Endothelial cell of umbilical vein (primary cell): ENCODE measurements around the gene CES1. TPM values are rescaled to one million over a fixed set of nuclear protein-coding genes. Genes with fewer than 3 reads are reported as not detected.

ENCODE experiments used
- BruUV-seq: library from RNA; stranded (reverse); fragments of 400-500 nt; replicated peaks from 2 replicates; lab custom pipeline; 2021; lab: Mats Ljungman, UMichigan
- CTCF ChIA-PET: fragments of 300-600, 350-600 bp; sonication (Branson Sonifier 250); formaldehyde crosslinking; loops from one replicate; lab custom pipeline; 2021; ENCODE audit warnings: antibody characterized with exemption, inconsistent platforms; lab: Charles Lee
- POLR2A ChIA-PET: fragments of 300-600, 350-600 bp; sonication (Branson Sonifier 250); formaldehyde crosslinking; loops from one replicate; lab custom pipeline; 2021; ENCODE audit warnings: antibody characterized with exemption, inconsistent platforms; lab: Charles Lee
- DNase-seq: peaks from one replicate; pipeline ENCODE4 v3.0.0-alpha.2; 2011; ENCODE audit warnings: low read depth, low spot score
- FAIRE-seq: peaks from 2 replicates; lab custom pipeline; 2011; peaks lifted over from hg19 to GRCh38; lab: Jason Lieb, UNC
- H2AFZ ChIP-seq: 2 replicates; pipeline ENCODE4 v1.6.0; 2012; ENCODE audit warnings: low read depth, low read length, control low read depth, inconsistent platforms
- H3K27ac ChIP-seq: 2 replicates; pipeline ENCODE4 v1.5.1; 2011; ENCODE audit warnings: low read depth, mild to moderate bottlenecking, control low read depth, low read length, moderate library complexity; ENCODE audit not compliant: insufficient read depth
- H3K27me3 ChIP-seq, 2 experiments: 2 replicates each; pipeline versions ENCODE4 v1.6.0 to v1.6.1; 2011; ENCODE audit warnings: low read length in 2 of 2, mixed read lengths in 1 of 2; ENCODE audit not compliant: control insufficient read depth in 2 of 2, insufficient read depth in 2 of 2
- H3K36me3 ChIP-seq, 2 experiments: 2 replicates in 1 of 2; 3 replicates in 1 of 2; pipeline ENCODE4 v1.5.1; 2011; ENCODE audit warnings: low read length in 2 of 2, mild to moderate bottlenecking in 1 of 2, moderate library complexity in 1 of 2; ENCODE audit not compliant: control insufficient read depth in 2 of 2, insufficient read depth in 2 of 2; ENCODE audit errors: extremely low read depth in 1 of 2
- H3K4me1 ChIP-seq: 3 replicates; pipeline ENCODE4 v1.5.1; 2011; ENCODE audit warnings: mild to moderate bottlenecking, low read length; ENCODE audit not compliant: control insufficient read depth, insufficient read depth; ENCODE audit errors: extremely low read depth
- H3K4me2 ChIP-seq: 2 replicates; pipeline ENCODE4 v1.6.1; 2011; ENCODE audit warnings: low read length, control low read depth, mixed read lengths; ENCODE audit not compliant: insufficient read depth
- H3K4me3 ChIP-seq, 3 experiments: fragments of 200-600 bp in 1 of 3; sonication (generic), shearing (Covaris generic) in 1 of 3; replicated peaks in 1 of 3; 2 replicates each; pipeline ENCODE4 v1.5.1; 2011 to 2016; ENCODE audit warnings: control low read depth in 3 of 3, low read length in 3 of 3, mild to moderate bottlenecking in 2 of 3, inconsistent platforms in 1 of 3, low read depth in 1 of 3, moderate library complexity in 1 of 3; ENCODE audit not compliant: insufficient read depth in 1 of 3
- H3K79me2 ChIP-seq: 2 replicates; pipeline ENCODE4 v1.6.0; 2012; ENCODE audit warnings: low read length, inconsistent platforms; ENCODE audit not compliant: control insufficient read depth, insufficient read depth
- H3K9ac ChIP-seq: replicated peaks from 2 replicates; pipeline ENCODE3; 2011; ENCODE audit warnings: low read length, control low read depth; ENCODE audit not compliant: insufficient read depth; ENCODE audit errors: extremely low read depth
- H3K9me1 ChIP-seq: replicated peaks from 3 replicates; pipeline ENCODE4 v1.6.0; 2011; ENCODE audit warnings: mild to moderate bottlenecking, low read length; ENCODE audit not compliant: control insufficient read depth, insufficient read depth; ENCODE audit errors: extremely low read depth
- H3K9me3 ChIP-seq: replicated peaks from 2 replicates; pipeline ENCODE4 v1.5.1; 2012; ENCODE audit warnings: low read length, inconsistent platforms; ENCODE audit not compliant: control insufficient read depth, insufficient read depth
- H4K20me1 ChIP-seq: replicated peaks from 2 replicates; pipeline ENCODE3; 2011; ENCODE audit warnings: mild to moderate bottlenecking, low read length; ENCODE audit not compliant: control insufficient read depth, insufficient read depth; ENCODE audit errors: extremely low read depth
- CTCF ChIP-seq, 2 donors: IDR thresholded peaks; 1 replicate in 1 of 2; 2 replicates in 1 of 2; pipeline ENCODE4 v1.5.1; 2011; ENCODE audit warnings: low read length in 2 of 2, mild to moderate bottlenecking in 2 of 2, moderate library complexity in 2 of 2, control low read depth in 1 of 2, inconsistent platforms in 1 of 2, low read depth in 1 of 2; ENCODE audit not compliant: insufficient read depth in 1 of 2; ENCODE audit errors: extremely low read depth in 1 of 2
- EZH2 ChIP-seq: IDR thresholded peaks from 2 replicates; pipeline ENCODE4 v1.6.1; 2012; ENCODE audit warnings: borderline replicate concordance, low read depth, mild to moderate bottlenecking, moderate library complexity, low read length, inconsistent platforms; ENCODE audit not compliant: severe bottlenecking
- FOS ChIP-seq: IDR thresholded peaks from 2 replicates; pipeline ENCODE4 v1.6.1; 2011; ENCODE audit warnings: mild to moderate bottlenecking, low read length, moderate library complexity, borderline replicate concordance; ENCODE audit not compliant: insufficient read depth
- GATA2 ChIP-seq: IDR thresholded peaks from 2 replicates; pipeline ENCODE4 v1.7.0; 2011; ENCODE audit warnings: low read depth, mild to moderate bottlenecking, moderate library complexity, mixed read lengths, low read length; ENCODE audit not compliant: insufficient read length, insufficient read depth
- JUN ChIP-seq: IDR thresholded peaks from 2 replicates; pipeline ENCODE4 v1.6.1; 2011; ENCODE audit warnings: borderline replicate concordance, low read depth; ENCODE audit not compliant: insufficient read length, insufficient read depth
- MAX ChIP-seq: IDR thresholded peaks from 2 replicates; pipeline ENCODE4 v1.6.1; 2011; ENCODE audit not compliant: insufficient read depth, insufficient read length
- MYC ChIP-seq: IDR thresholded peaks from one replicate; pipeline ENCODE4 v1.6.1; 2011; ENCODE audit warnings: mild to moderate bottlenecking, low read depth, low read length
- POLR2A ChIP-seq: IDR thresholded peaks from 2 replicates; pipeline ENCODE4 v1.6.1; 2012; ENCODE audit warnings: low read depth, mild to moderate bottlenecking, control low read depth, low read length
- POLR2AphosphoS5 ChIP-seq: IDR thresholded peaks from 2 replicates; pipeline ENCODE4 v1.6.1; 2012; ENCODE audit warnings: low read depth, mild to moderate bottlenecking, control low read depth, low read length, moderate library complexity; ENCODE audit not compliant: insufficient read depth
- dilution Hi-C: fragments of 300-500 bp; cut with MboI; formaldehyde crosslinking; loops from one replicate; pipeline ENCODE4 v1.15.0; 2019; ENCODE audit warnings: low sequenced_read_pairs; ENCODE audit not compliant: extremely low pct_ligation_motif_present
- intact Hi-C: fragments of 100-400 bp; cut with micrococcal nuclease; formaldehyde crosslinking; loops from one replicate; pipeline ENCODE4 v1.10.0; 2022
- polyA plus RNA-seq, 4 experiments: library from polyadenylated mRNA; depleted of rRNA in 3 of 4; stranded (reverse) in 3 of 4; unstranded in 1 of 4; fragments of >200 nt; gene quantifications; 2 replicates each; pipeline versions ENCODE4 v1.2.1 to v1.2.3, GENCODE V29; 2011 to 2012; ENCODE audit warnings: missing spikeins in 1 of 4
- total RNA-seq: library from RNA; stranded (reverse); gene quantifications from 2 replicates; pipeline ENCODE4 v1.2.3, GENCODE V29; 2021

The CES1 gene
- total and polyA plus RNA-seq, 2 donors (not counting 3 experiments of a cell fraction or from before 2014, with no cell fraction given), result not detected

GRCh38 chr16:55872130-55872529, 39.2 kb upstream of the CES1 start:
- intact Hi-C loops, result no loop called here

More at GRCh38 chr16:55872130-55872529, 39.2 kb upstream of the CES1 start:
- H3K4me1 ChIP-seq, result no peaks in the 10 kb centered on the region
- no peak for DNase-seq
- H3K4me2 ChIP-seq, result no peak overlapping the region
- dilution Hi-C loops, result no loop called here
- no peak overlapping the region for H2AFZ ChIP-seq
- TF ChIP-seq POLR2A, result no peak
- TF ChIP-seq POLR2AphosphoS5, result no peak
- no peak for TF ChIP-seq JUN
- no peak for TF ChIP-seq MAX
- TF ChIP-seq CTCF (IDR thresholded peaks at IDR 0.05; ENCODE audit: extremely low read depth in 1 of 2, insufficient read depth in 1 of 2, low read depth in 1 of 2, low read length in 2 of 2), result no peak
- TF ChIP-seq MYC, result no peak
- TF ChIP-seq FOS, result no peak
- no peak for TF ChIP-seq GATA2
- TF ChIP-seq EZH2, result no peak
- H3K9me1 ChIP-seq, result no peaks in the 10 kb centered on the region
- no peaks in the 10 kb centered on the region for H3K79me2 ChIP-seq
- no peaks in the 10 kb centered on the region for H3K9me3 ChIP-seq
- BruUV-seq, result no TSS peak
- H4K20me1 ChIP-seq, result no peaks in the 10 kb centered on the region
- no peaks in the 10 kb centered on the region for H3K36me3 ChIP-seq
- ChIA-PET POLR2A (interaction anchor here (0.6 kb wide), 1 partner anchor 17 kb away, joined by 3 read pairs; no protein-coding TSS in a partner anchor), CTCF (no interaction called here)
- H3K9ac ChIP-seq, result no peak overlapping the region
- no peak overlapping the region for H3K27ac ChIP-seq
- H3K4me3 ChIP-seq, result no peak overlapping the region
- FAIRE-seq, result no peak
- H3K27me3 ChIP-seq, result no peaks in the 10 kb centered on the region
